Rectal smooth muscle tissue (tissue), 1 donor: Measurements from ENCODE around the gene ESR2.

Source experiments
- H3K27ac ChIP-seq: one replicate; pipeline ENCODE4 v1.7.0; 2013; ENCODE audit warnings: low read depth, low read length, inconsistent platforms
- H3K27me3 ChIP-seq: one replicate; pipeline ENCODE4 v1.7.0; 2013; ENCODE audit warnings: low read length; ENCODE audit not compliant: control insufficient read depth, insufficient read depth
- H3K36me3 ChIP-seq: one replicate; pipeline ENCODE4 v1.7.0; 2013; ENCODE audit warnings: low read length; ENCODE audit not compliant: control insufficient read depth, insufficient read depth
- H3K4me1 ChIP-seq: one replicate; pipeline ENCODE4 v1.7.0; 2013; ENCODE audit warnings: low read length; ENCODE audit not compliant: control insufficient read depth, insufficient read depth
- H3K4me3 ChIP-seq: one replicate; pipeline ENCODE4 v1.7.0; 2013; ENCODE audit warnings: low read length
- H3K9ac ChIP-seq: one replicate; pipeline ENCODE4 v1.7.0; 2013; ENCODE audit warnings: low read length

The ESR2 gene

DNA sequence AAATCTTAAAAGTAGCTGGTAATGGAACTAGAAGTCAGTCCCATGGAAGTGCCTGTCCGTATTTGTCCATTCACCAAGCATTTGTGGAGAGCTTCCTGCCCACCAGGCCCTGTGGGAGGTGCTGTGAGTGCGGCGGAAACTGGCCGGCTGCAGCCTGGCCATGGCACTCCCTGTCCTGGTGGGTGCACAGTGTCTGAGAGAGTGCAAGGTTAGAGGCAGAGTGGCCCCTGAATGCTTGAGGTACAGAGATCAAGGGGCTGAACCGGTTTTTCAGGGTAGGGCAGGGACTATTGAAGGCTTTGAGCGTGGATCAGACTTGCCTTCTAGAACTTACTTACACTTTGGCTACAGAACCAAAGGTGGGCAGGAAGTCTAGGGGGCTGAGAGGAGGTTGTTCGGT is 92.9 kb downstream of the ESR2 start:
- Histone ChIP-seq H3K9ac (no peak overlapping the region), H3K4me1 (no peaks in the 10 kb centered on the region), H3K27ac (no peak overlapping the region), H3K27me3 (no peaks in the 10 kb centered on the region), H3K4me3 (no peak overlapping the region), H3K36me3 (no peaks in the 10 kb centered on the region)

DNA sequence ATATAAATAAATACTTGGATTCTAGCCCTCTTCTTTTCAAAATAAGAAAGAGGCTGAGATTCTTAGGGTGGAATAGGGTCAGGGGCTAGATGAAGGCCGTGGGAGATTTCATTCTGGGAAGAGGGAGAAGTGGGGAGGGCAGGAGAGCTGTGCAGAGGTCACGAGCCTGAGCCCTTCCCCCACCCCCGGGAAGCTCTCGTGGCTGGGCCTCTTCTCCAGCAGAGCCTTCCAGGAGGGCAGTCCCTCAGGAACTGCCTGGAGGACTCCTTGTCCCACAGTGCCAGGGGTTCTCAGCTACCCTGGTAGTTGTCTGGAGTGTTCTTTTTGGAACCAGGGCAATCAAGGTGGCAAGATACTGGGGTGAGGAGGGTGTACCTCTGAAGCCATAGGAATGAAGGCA is 94.0 kb downstream of the ESR2 start:
- Histone ChIP-seq H3K9ac (no peak overlapping the region), H3K27me3 (no peaks in the 10 kb centered on the region), H3K4me3 (no peak overlapping the region), H3K27ac (no peak overlapping the region), H3K4me1 (no peaks in the 10 kb centered on the region), H3K36me3 (no peaks in the 10 kb centered on the region)

DNA sequence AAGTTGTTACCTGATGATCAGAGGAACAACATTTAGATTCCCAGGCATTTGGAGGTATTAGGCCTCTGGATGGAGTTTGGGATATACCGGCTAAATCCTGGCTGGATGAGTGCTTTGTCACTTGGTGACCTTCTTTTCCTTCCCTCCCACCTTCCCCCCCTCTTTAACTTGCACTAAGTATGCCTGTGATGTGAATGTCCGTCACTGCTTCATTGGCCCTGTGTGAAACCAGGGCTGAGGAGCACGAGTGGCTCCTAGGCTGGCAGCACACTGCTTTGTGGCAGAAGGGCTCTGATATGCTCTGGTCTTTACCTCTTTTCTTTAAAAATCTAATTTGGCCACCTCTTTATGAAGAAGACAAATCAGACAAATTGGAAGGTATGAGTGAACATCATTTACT is 95.7 kb downstream of the ESR2 start:
- Histone ChIP-seq H3K4me1 (no peaks in the 10 kb centered on the region), H3K4me3 (no peak overlapping the region), H3K36me3 (no peaks in the 10 kb centered on the region), H3K9ac (no peak overlapping the region), H3K27ac (no peak overlapping the region), H3K27me3 (no peaks in the 10 kb centered on the region)

DNA sequence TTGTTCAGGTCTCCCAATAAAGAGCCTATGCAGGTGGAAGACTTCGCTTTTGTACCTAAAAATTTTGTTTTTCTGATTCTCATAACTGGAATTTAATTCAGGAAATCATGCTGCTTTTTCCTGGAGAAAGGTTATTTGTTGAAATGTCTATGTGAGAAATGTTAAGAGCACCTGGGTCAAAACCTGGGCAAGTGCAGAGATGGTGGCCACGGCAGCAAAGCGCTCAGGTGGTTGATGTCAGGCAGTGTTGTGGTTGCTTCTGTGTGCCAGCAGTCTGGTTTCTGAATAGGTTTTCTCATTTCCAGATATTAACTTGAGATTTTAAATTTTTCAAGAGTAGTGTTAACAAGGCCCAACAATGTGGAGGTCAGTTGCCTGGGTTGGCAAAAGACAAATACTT is 96.2 kb downstream of the ESR2 start:
- H3K36me3 ChIP-seq = no peaks in the 10 kb centered on the region
- H3K27ac ChIP-seq = no peak overlapping the region
- no peak overlapping the region for H3K4me3 ChIP-seq
- H3K4me1 ChIP-seq = no peaks in the 10 kb centered on the region
- no peaks in the 10 kb centered on the region for H3K27me3 ChIP-seq
- no peak overlapping the region for H3K9ac ChIP-seq

DNA sequence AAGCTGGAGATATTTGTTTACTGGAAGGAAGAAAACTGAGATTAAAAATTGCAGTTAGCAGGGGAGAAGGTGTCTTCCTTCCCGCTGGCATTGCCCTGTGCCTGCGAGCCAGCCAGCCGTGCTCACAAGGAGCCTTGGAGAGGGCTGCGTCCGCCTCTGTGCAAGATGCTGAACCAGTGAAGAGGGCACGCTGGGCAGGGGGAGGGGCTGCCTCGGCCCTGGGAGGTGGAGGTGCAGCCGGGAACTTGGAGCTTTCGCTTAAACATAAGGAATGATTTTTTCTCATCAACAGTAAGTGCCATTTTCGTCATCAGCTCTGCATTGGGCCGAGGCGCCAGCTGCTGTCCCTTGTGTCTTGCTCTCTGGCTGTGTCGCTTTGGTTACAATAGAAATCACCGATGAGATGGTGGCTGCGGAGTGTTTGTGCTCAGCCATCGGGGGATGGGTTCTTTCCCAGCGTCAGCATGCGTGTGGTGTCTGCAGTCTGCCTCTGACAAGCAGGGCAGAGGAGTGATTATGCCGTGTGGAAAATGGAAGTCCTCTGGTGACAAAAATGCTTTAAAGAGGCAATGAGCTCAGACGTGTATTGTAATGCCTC is 97.3 kb downstream of the ESR2 start:
- Histone ChIP-seq H3K4me1 (no peaks in the 10 kb centered on the region), H3K9ac (no peak overlapping the region)

DNA sequence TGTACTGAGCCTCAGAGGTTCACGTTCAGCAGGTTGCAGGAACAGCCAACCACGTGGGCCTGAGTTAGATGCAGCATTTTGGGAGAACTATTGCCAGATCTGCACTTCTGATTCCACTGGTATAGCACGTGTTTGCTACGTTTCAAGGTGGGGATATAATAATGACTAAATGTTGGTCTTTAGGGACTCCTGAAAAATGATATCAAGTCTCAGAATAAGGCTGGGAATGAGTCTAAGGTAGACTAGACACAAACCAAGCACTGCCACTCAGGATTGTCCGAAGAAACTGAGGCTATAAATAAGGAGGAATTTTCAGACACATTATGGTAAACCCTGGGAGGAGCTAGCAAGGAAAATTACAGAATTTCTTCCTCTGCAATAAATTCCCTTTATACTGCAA is 98.1 kb downstream of the ESR2 start:
- no peaks in the 10 kb centered on the region for H3K4me1 ChIP-seq
- no peak overlapping the region for H3K9ac ChIP-seq
- no peak overlapping the region for H3K27ac ChIP-seq
- no peaks in the 10 kb centered on the region for H3K27me3 ChIP-seq
- peaks cover 3% of the 10 kb centered on the region for H3K36me3 ChIP-seq
- H3K4me3 ChIP-seq = no peak overlapping the region

More for the DNA sequence above, 97.3 kb downstream of the ESR2 start:
- Histone ChIP-seq H3K36me3 (no peaks in the 10 kb centered on the region), H3K27ac (no peak overlapping the region), H3K4me3 (peak overlapping the region; percentile 56), H3K27me3 (no peaks in the 10 kb centered on the region)

DNA sequence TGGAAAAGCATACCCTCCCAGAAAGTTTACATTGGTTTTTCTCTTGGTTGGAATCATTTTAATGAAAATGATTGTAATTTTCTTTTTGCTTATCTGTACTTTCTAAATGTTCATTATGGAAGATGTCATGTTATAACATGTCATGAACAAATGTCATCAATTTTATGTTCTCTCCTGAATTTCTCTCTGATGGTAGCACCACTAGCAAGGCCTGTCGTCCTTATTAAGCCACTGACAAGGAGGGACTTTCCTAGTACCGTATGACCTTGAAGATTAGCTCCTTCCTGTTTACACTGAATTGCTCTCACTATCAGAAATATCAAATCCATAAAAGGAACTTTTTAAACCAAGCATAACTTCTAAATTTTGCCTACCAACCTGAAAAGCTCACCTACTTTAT is 99.0 kb downstream of the ESR2 start:
- Histone ChIP-seq H3K4me1 (no peaks in the 10 kb centered on the region), H3K4me3 (no peak overlapping the region), H3K36me3 (peaks cover 3% of the 10 kb centered on the region), H3K27me3 (no peaks in the 10 kb centered on the region), H3K27ac (no peak overlapping the region), H3K9ac (no peak overlapping the region)

DNA sequence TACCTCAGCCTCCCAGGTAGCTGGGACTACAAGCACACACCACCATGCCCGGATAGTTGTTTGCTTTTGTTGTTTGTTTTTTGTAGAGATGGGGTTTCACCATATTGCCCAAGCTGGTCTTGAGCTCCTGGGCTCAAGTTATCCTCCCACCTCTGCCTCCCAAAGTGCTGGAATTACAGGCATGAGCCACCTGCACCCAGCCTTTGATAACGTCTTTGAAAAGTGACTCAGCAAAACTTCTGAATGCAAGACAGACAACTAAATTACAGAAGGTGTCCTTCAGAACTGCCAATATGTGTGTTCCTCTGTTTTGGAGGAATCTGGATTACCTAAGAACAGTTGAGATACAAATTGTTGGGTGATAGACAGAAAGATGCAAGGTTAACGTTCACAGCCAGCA is 99.8 kb downstream of the ESR2 start:
- peaks cover 3% of the 10 kb centered on the region for H3K36me3 ChIP-seq
- H3K4me3 ChIP-seq = no peak overlapping the region
- H3K4me1 ChIP-seq = no peaks in the 10 kb centered on the region
- no peak overlapping the region for H3K9ac ChIP-seq
- no peaks in the 10 kb centered on the region for H3K27me3 ChIP-seq
- no peak overlapping the region for H3K27ac ChIP-seq

DNA sequence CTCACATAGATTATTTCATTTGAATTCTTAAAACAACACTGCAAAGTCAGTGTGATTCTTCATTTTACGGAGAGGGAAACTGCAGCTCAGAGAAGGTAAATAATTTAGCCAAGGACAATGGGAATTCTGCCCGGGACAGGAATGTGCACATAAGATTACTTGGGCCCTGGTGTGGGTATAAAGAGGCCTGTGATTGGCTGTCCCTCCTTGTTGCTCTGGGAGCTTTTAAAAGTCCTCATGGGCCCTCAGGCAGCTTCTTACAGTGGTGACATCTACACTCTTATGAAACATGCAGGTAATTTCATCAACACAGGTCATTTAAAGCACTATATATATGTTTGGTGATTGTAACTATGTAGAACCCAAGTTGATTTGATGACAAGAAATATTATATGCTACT is 100.3 kb downstream of the ESR2 start:
- Histone ChIP-seq H3K9ac (no peak overlapping the region), H3K36me3 (peaks cover 4% of the 10 kb centered on the region), H3K27ac (no peak overlapping the region), H3K27me3 (no peaks in the 10 kb centered on the region), H3K4me3 (no peak overlapping the region), H3K4me1 (no peaks in the 10 kb centered on the region)

DNA sequence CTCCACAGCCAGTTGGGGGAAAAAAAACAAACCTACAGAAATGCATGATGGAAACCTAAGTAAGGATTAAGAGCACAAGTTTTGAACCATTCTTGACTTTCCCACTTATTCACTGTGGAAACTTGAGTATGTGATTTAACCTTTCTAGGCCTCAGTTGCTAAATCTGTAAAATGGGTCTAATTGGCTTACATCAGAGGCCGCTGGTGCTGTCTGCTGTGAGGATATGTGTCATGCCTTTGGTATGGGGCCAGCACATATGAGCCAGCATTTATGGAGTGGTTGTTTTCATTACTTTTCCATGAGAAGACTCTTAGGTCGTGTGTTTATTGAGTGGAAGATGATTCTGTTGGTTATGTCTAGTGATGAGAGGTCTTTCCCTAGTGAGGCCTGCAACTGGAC is 102.4 kb downstream of the ESR2 start:
- Histone ChIP-seq H3K4me1 (no peaks in the 10 kb centered on the region), H3K4me3 (no peak overlapping the region), H3K27ac (no peak overlapping the region), H3K9ac (no peak overlapping the region), H3K36me3 (peaks cover 9% of the 10 kb centered on the region), H3K27me3 (no peaks in the 10 kb centered on the region)

DNA sequence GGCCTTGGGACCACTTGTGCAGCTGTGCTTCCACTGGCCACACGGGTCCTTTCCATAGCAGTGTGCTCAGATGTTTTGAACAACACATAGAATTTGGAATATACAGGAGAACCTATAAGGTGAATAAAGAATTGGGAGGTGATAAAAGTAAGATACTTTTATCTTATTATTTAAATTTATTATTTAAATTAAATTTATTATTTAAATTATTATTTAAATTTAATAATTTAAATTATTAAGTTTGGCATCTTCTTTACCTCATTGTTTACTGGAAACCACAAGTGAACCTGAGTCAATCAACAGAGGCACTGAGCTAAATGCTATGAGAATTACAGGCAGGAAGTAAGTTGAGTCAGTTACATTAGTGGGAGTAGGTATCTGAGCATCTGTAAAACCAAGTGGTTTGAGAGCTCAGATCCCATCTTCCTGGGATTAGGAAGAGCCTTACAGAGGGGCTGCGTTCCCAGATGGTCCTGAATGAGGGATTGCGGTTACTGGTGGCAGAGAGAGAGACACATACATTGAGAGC is 103.1 kb downstream of the ESR2 start:
- peaks cover 9% of the 10 kb centered on the region for H3K36me3 ChIP-seq
- H3K4me3 ChIP-seq = no peak overlapping the region
- no peak overlapping the region for H3K9ac ChIP-seq
- no peaks in the 10 kb centered on the region for H3K27me3 ChIP-seq
- H3K4me1 ChIP-seq = no peaks in the 10 kb centered on the region
- no peak overlapping the region for H3K27ac ChIP-seq

DNA sequence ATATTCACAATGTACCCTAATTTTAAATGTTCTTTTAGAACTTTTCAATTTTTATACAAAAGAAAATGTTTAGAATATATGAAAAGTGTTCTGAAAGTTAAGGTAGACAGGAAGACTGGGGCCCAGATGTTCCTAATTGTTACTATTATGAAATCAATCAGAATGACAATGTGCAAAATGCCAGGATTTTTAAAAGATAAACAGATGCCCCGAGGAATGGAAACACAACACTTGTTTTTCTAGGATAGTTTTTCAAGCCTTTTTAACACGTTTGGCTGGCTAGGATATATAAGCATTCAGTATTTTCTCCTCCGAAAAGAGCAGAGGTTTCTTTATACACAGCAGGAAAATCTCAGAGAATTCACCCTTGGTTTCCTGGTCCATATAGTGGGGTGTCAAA is 106.8 kb downstream of the ESR2 start:
- Histone ChIP-seq H3K4me3 (no peak overlapping the region), H3K4me1 (no peaks in the 10 kb centered on the region), H3K27ac (no peak overlapping the region), H3K36me3 (peaks cover 9% of the 10 kb centered on the region), H3K9ac (no peak overlapping the region), H3K27me3 (no peaks in the 10 kb centered on the region)
